ENCODE results near the gene ZFR2.

GRCh38 chr19:3868770-3869456 lies at the start of gene ZFR2:
- TF ChIP-seq, protein P1, sequence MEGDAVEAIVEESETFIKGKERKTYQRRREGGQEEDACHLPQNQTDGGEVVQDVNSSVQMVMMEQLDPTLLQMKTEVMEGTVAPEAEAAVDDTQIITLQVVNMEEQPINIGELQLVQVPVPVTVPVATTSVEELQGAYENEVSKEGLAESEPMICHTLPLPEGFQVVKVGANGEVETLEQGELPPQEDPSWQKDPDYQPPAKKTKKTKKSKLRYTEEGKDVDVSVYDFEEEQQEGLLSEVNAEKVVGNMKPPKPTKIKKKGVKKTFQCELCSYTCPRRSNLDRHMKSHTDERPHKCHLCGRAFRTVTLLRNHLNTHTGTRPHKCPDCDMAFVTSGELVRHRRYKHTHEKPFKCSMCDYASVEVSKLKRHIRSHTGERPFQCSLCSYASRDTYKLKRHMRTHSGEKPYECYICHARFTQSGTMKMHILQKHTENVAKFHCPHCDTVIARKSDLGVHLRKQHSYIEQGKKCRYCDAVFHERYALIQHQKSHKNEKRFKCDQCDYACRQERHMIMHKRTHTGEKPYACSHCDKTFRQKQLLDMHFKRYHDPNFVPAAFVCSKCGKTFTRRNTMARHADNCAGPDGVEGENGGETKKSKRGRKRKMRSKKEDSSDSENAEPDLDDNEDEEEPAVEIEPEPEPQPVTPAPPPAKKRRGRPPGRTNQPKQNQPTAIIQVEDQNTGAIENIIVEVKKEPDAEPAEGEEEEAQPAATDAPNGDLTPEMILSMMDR (IDR thresholded peaks at IDR 0.05) = no peak
- no peak for TF ChIP-seq POLR2A (IDR thresholded peaks at IDR 0.05)

Measured in lower leg skin (tissue), 3 donors.